ENCODE measurements around the gene RTN4R.

Gene RTN4R

GRCh38 chr22:20226077-20226716 lies 41.9 kb downstream of the RTN4R start:
- in situ Hi-C loops (cut with MboI; ENCODE audit: low pct_unique_long_range_greater_than_20kb, low sequenced_read_pairs, unreplicated experiment) = no loop called here
- no peak for DNase-seq (ENCODE audit: low spot score)
- no peak for TF ChIP-seq CTCF (IDR thresholded peaks at IDR 0.05; ENCODE audit: extremely low read depth, insufficient read depth, missing control alignments)

- no peak for DNase-seq (ENCODE audit: low spot score)
- no peak for TF ChIP-seq CTCF (IDR thresholded peaks at IDR 0.05; ENCODE audit: extremely low read depth, insufficient read depth, missing control alignments)
- in situ Hi-C loops (cut with MboI; ENCODE audit: low pct_unique_long_range_greater_than_20kb, low sequenced_read_pairs, unreplicated experiment) = no loop called here
Observed at GRCh38 chr22:20225693-20225966, 42.5 kb downstream of the RTN4R start.

GRCh38 chr22:20224917-20225692 lies 43.0 kb downstream of the RTN4R start:
- in situ Hi-C loops (cut with MboI; ENCODE audit: low pct_unique_long_range_greater_than_20kb, low sequenced_read_pairs, unreplicated experiment) = no loop called here

GRCh38 chr22:20224256-20224626 lies 43.9 kb downstream of the RTN4R start:
- in situ Hi-C loops (cut with MboI; ENCODE audit: low pct_unique_long_range_greater_than_20kb, low sequenced_read_pairs, unreplicated experiment) = no loop called here
- DNase-seq (ENCODE audit: low spot score) = no peak

More at GRCh38 chr22:20224917-20225692, 43.0 kb downstream of the RTN4R start:
- no peak for TF ChIP-seq CTCF (IDR thresholded peaks at IDR 0.05; ENCODE audit: extremely low read depth, insufficient read depth, missing control alignments)
- no peak for DNase-seq (ENCODE audit: low spot score)

GRCh38 chr22:20223421-20224255 lies 44.5 kb downstream of the RTN4R start:
- DNase-seq (ENCODE audit: low spot score) = no peak
- in situ Hi-C loops (cut with MboI; ENCODE audit: low pct_unique_long_range_greater_than_20kb, low sequenced_read_pairs, unreplicated experiment) = no loop called here

More at GRCh38 chr22:20224256-20224626, 43.9 kb downstream of the RTN4R start:
- TF ChIP-seq CTCF (IDR thresholded peaks at IDR 0.05; ENCODE audit: extremely low read depth, insufficient read depth, missing control alignments) = no peak

More at GRCh38 chr22:20223421-20224255, 44.5 kb downstream of the RTN4R start:
- no peak for TF ChIP-seq CTCF (IDR thresholded peaks at IDR 0.05; ENCODE audit: extremely low read depth, insufficient read depth, missing control alignments)

Data from GM13977 (cell line).